ENCODE data around the gene GSG1.

GSG1 gene

DNA sequence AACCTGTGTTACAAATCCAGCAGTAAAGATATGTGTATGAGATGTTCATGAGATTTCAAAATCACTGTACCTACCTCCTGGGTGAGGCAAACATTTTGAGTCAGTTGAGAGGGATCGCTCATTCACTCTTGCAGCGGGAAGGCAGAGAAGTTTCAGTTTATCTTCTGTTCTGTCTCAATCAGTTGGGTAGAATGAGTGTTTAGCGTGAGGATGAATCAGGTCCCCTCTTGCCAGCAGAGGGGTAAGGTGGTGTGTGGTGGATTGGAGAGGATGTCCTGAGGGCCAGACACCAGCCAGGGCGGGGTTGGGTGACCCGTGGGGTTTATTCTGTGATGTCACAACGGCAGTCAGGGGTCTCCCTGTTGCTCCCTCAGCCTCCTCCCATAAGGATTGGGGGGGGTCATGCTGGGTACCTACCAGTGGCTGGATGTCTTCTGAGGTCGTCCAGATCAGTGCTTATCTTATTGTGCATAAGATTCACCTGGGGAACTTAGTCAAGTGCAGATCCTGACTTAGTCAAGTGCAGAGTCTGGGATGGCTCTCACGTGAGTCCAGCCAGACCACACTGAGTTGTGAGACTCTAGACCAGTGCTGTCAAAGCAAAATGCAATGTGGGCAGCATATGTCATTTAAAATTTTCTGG lies at the start of gene GSG1:
GSG1 (minus strand) TSS at position 277 of the 643 bp plus-strand sequence; CDS start at position 122, 155 bp downstream.
- no peaks in the 10 kb centered on the region for H3K36me3 ChIP-seq
- peaks cover 12 to 30% of the 10 kb centered on the region in 2 experiments for H3K4me1 ChIP-seq (ENCODE audit: control insufficient read depth in 1 of 2, insufficient read depth in 1 of 2, low read depth in 1 of 2, low read length in 1 of 2)
- no peaks in the 10 kb centered on the region for H3K9me3 ChIP-seq
- TF ChIP-seq, protein P1, sequence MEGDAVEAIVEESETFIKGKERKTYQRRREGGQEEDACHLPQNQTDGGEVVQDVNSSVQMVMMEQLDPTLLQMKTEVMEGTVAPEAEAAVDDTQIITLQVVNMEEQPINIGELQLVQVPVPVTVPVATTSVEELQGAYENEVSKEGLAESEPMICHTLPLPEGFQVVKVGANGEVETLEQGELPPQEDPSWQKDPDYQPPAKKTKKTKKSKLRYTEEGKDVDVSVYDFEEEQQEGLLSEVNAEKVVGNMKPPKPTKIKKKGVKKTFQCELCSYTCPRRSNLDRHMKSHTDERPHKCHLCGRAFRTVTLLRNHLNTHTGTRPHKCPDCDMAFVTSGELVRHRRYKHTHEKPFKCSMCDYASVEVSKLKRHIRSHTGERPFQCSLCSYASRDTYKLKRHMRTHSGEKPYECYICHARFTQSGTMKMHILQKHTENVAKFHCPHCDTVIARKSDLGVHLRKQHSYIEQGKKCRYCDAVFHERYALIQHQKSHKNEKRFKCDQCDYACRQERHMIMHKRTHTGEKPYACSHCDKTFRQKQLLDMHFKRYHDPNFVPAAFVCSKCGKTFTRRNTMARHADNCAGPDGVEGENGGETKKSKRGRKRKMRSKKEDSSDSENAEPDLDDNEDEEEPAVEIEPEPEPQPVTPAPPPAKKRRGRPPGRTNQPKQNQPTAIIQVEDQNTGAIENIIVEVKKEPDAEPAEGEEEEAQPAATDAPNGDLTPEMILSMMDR (IDR thresholded peaks at IDR 0.05) = no peak
- H3K4me3 ChIP-seq (ENCODE audit: low read depth in 1 of 2, low read length in 1 of 2) = no peak within 1 kb of the TSS
- H3K27me3 ChIP-seq = no peaks in the 10 kb centered on the region
- H3K27ac ChIP-seq = peak within 1 kb of the TSS; percentile 70

DNA sequence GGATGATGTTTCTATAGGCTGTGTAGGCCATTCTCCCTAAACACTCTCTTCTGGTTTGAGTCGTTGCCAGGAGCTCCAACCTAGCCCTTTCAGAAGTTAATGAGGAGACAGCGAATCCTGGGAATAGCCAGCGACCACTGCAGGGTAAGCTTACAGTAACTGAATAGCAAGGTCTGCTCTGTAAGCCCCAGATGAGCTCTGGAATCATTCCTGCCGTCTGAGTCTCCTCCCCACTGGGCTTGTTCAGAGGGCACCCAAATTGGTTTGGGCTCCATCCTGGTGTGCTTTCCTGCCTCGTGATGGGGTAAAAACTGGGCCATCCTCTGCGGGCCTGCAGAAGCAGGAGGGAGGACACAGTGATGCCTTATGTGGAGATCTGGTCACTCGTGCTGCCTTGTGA lies 49.7 kb upstream of the GSG1 start:
- H3K4me1 ChIP-seq (ENCODE audit: control insufficient read depth in 1 of 2, insufficient read depth in 1 of 2, low read depth in 1 of 2, low read length in 1 of 2) = no peaks in the 10 kb centered on the region
- TF ChIP-seq, protein P1 (IDR thresholded peaks at IDR 0.05) = no peak
- no peak overlapping the region for H3K4me3 ChIP-seq (ENCODE audit: low read depth in 1 of 2, low read length in 1 of 2)
- no peaks in the 10 kb centered on the region for H3K36me3 ChIP-seq
- H3K9me3 ChIP-seq = no peaks in the 10 kb centered on the region
- no peaks in the 10 kb centered on the region for H3K27me3 ChIP-seq
- no peak overlapping the region for H3K27ac ChIP-seq

DNA sequence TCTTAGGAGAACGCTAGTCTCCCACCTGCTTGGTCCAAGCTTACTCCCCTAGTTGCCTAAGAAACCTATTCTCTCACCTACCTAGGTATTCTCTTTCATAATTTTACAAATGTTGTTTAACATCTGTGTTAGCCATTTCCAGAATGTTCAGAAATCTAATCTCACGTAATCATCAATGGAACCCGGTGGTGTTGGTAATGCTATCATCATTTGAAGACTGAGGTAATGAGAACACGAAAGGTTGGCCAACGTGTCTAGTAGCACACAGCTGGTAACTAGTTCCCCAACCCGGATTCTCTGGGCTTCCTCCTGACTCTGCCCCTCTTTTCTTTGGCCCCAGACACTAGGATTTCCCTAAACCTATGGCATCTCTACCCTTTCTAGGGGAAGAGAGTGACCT lies 49.3 kb upstream of the GSG1 start:
- Histone ChIP-seq H3K9me3 (no peaks in the 10 kb centered on the region), H3K27me3 (no peaks in the 10 kb centered on the region), H3K4me1 (ENCODE audit: control insufficient read depth in 1 of 2, insufficient read depth in 1 of 2, low read depth in 1 of 2, low read length in 1 of 2) (no peaks in the 10 kb centered on the region), H3K4me3 (ENCODE audit: low read depth in 1 of 2, low read length in 1 of 2) (no peak overlapping the region), H3K36me3 (no peaks in the 10 kb centered on the region), H3K27ac (no peak overlapping the region)
- TF ChIP-seq, protein P1 (IDR thresholded peaks at IDR 0.05) = no peak

DNA sequence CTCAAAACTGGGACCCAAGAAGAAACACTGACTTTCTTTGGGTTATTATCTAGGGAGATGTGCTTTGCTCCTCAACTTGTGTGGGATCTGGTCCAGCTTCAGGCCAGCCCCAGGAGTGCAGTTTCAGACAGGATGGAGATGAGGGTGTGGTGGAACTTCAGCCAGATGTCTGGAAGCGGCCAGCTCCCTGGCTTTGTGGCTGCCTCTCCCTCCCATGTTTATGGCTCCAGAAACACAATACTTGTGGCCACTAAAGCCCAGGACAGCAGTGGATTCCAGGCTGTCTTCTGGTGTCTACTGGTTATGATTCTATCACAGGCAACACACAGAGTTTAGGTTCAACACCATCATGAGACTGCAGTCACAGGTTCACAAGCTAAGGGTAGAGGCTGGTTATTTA lies 48.8 kb upstream of the GSG1 start:
- Histone ChIP-seq H3K4me1 (ENCODE audit: control insufficient read depth in 1 of 2, insufficient read depth in 1 of 2, low read depth in 1 of 2, low read length in 1 of 2) (no peaks in the 10 kb centered on the region), H3K4me3 (ENCODE audit: low read depth in 1 of 2, low read length in 1 of 2) (no peak overlapping the region), H3K27ac (no peak overlapping the region), H3K27me3 (no peaks in the 10 kb centered on the region), H3K36me3 (no peaks in the 10 kb centered on the region), H3K9me3 (no peaks in the 10 kb centered on the region)
- TF ChIP-seq, protein P1 (IDR thresholded peaks at IDR 0.05) = no peak

DNA sequence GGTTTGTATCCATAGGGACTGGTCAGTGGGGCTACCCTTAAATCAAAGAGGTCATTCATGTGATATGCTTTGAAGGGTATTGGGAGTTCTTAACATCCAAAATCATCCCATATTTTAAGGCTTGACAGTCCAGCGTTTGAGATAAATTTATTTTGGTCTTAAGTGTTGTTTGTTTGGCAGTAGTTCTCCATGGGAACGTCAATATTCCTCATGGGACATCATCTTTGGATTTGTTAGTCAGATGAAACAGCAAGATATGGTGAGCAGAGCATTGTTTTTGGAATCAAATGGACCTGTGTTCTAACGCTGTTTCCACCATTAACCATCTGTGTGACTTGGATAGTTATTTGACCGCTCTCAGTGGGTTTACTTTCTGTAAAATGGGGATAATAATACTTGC lies 45.9 kb upstream of the GSG1 start:
- no peaks in the 10 kb centered on the region for H3K9me3 ChIP-seq
- no peaks in the 10 kb centered on the region for H3K36me3 ChIP-seq
- no peak overlapping the region for H3K27ac ChIP-seq
- peaks cover 3 to 5% of the 10 kb centered on the region in 2 experiments for H3K4me1 ChIP-seq (ENCODE audit: control insufficient read depth in 1 of 2, insufficient read depth in 1 of 2, low read depth in 1 of 2, low read length in 1 of 2)
- no peak overlapping the region for H3K4me3 ChIP-seq (ENCODE audit: low read depth in 1 of 2, low read length in 1 of 2)
- TF ChIP-seq, protein P1 (IDR thresholded peaks at IDR 0.05) = no peak
- no peaks in the 10 kb centered on the region for H3K27me3 ChIP-seq

All from neutrophil (primary cell).